PC-3 (cell line): ENCODE data around the gene ANK3. TPM values are rescaled to one million over a fixed set of nuclear protein-coding genes. Genes with fewer than 3 reads are reported as not detected.

Experiments used
- ATAC-seq: fragments of 200-7000 bp; cut with Tn5 transposase; 2 replicates; pipeline ENCODE4 v1.9.1; 2020; ENCODE audit warnings: mild to moderate bottlenecking, moderate library complexity
- BruUV-seq: library from RNA; stranded (reverse); fragments of 400-500 nt; replicated peaks from 2 replicates; lab custom pipeline; 2021; lab: Mats Ljungman, UMichigan
- CTCF ChIA-PET: fragments of 300-600 bp; sonication (Branson Sonifier 250); formaldehyde crosslinking; loops from one replicate; lab custom pipeline; 2022; ENCODE audit warnings: antibody characterized with exemption; lab: Charles Lee
- POLR2A ChIA-PET: fragments of 300-600 bp; sonication (Branson Sonifier 250); formaldehyde crosslinking; loops from one replicate; lab custom pipeline; 2022; ENCODE audit warnings: antibody characterized with exemption; ENCODE audit not compliant: unreplicated experiment; lab: Charles Lee
- DNase-seq: peaks from one replicate; pipeline ENCODE4 v3.0.0-alpha.2; 2015
- H2AFZ ChIP-seq: fragments of 300-600 bp; sonication (generic); 2 replicates; pipeline ENCODE4 v1.6.0; 2016; ENCODE audit warnings: antibody characterized with exemption, low read length
- H3F3A ChIP-seq: fragments of 300-600 bp; sonication (generic); one replicate; pipeline ENCODE4 v1.6.0; 2017; ENCODE audit warnings: antibody characterized with exemption, low read length, control low read depth, mild to moderate bottlenecking; ENCODE audit not compliant: unreplicated experiment
- H3K27ac ChIP-seq: fragments of 300-600 bp; sonication (generic); 2 replicates; pipeline ENCODE4 v1.5.1; 2016; ENCODE audit warnings: mild to moderate bottlenecking, low read length
- H3K27me3 ChIP-seq: fragments of 300-600 bp; sonication (generic); 2 replicates; pipeline ENCODE4 v1.6.1; 2016; ENCODE audit warnings: low read length, mixed read lengths
- H3K36me3 ChIP-seq: fragments of 300-600 bp; sonication (generic); 2 replicates; pipeline ENCODE4 v1.6.1; 2016; ENCODE audit warnings: low read depth, mixed run types, low read length, mixed read lengths
- H3K4me1 ChIP-seq: fragments of 300-600 bp; sonication (generic); 2 replicates; pipeline ENCODE4 v1.5.1; 2016; ENCODE audit warnings: low read length; ENCODE audit not compliant: insufficient read depth
- H3K4me2 ChIP-seq: fragments of 300-600 bp; sonication (generic); 2 replicates; pipeline ENCODE4 v1.6.0; 2016; ENCODE audit warnings: low read length
- H3K4me3 ChIP-seq: fragments of 300-600 bp; sonication (generic); 2 replicates; pipeline ENCODE4 v1.5.1; 2016; ENCODE audit warnings: mild to moderate bottlenecking, low read length, mixed read lengths
- H3K79me2 ChIP-seq: fragments of 300-600 bp; sonication (generic); 2 replicates; pipeline ENCODE4 v1.6.1; 2017; ENCODE audit warnings: low read length, mixed read lengths
- H3K9ac ChIP-seq: fragments of 300-600 bp; sonication (generic); 2 replicates; pipeline ENCODE4 v1.6.0; 2016; ENCODE audit warnings: mild to moderate bottlenecking, low read length
- H3K9me2 ChIP-seq: fragments of 300-600 bp; sonication (generic); replicated peaks from 2 replicates; pipeline ENCODE4 v1.6.1; 2016; ENCODE audit warnings: mixed run types, low read length, mixed read lengths
- H3K9me3 ChIP-seq: fragments of 300-600 bp; sonication (generic); 2 replicates; pipeline ENCODE4 v1.6.1; 2016; ENCODE audit warnings: low read length, mixed read lengths
- H4K20me1 ChIP-seq: fragments of 300-600 bp; sonication (generic); 2 replicates; pipeline ENCODE4 v1.6.1; 2016; ENCODE audit warnings: low read length, mixed read lengths
- EZH2 ChIP-seq: fragments of 300-600 bp; sonication (generic); IDR thresholded peaks from one replicate; pipeline ENCODE4 v1.6.1; 2017; ENCODE audit warnings: antibody characterized with exemption, mild to moderate bottlenecking, low read length; ENCODE audit not compliant: unreplicated experiment
- EZH2phosphoT487 ChIP-seq: fragments of 300-600 bp; sonication (generic); IDR thresholded peaks from 2 replicates; pipeline ENCODE4 v1.6.1; 2018; ENCODE audit warnings: mild to moderate bottlenecking, antibody characterized with exemption, low read length, borderline replicate concordance
- intact Hi-C: fragments of 100-400 bp; cut with micrococcal nuclease; formaldehyde crosslinking; loops from 2 replicates; pipeline ENCODE4 v1.9.0; 2023
- total RNA-seq: library from RNA; depleted of rRNA; stranded (reverse); fragments of >200 nt; gene quantifications from 2 replicates; pipeline ENCODE4 v1.2.3, GENCODE V29; 2014
- TF ChIP-seq, protein P1 (sequence below): fragments of 300-600 bp; sonication (generic); conservative IDR thresholded peaks from 2 replicates; pipeline ENCODE4 v1.5.1; 2017; ENCODE audit warnings: antibody characterized with exemption, low read depth, mild to moderate bottlenecking, low read length

Gene ANK3
- total RNA-seq, 1 experiment from 2014 or later: 29.5 TPM

DNA sequence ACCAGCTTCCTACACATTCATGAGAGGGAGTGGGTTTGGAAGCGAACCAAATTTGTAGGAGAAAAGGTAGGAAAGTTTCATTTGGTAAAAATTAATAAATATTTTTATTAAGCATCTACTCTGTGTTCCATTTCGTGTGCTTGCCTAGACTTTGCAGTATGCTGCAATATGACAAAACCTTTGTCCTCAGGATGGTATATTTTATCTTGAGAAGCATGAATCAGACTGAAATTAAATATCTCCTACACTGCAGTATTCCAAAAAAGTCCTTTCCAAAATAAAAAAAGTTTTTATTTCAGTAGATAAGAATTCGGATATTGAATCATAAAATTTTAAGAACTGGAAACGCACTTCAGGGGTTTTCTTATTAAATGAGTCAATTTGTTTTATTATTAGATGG is 47.7 kb downstream of the ANK3 start:
- Histone ChIP-seq H2AFZ (no peak overlapping the region), H3K27me3 (no peaks in the 10 kb centered on the region), H3K4me2 (no peak overlapping the region), H3K4me3 (no peak overlapping the region), H3K4me1 (peaks cover 18% of the 10 kb centered on the region), H3K9me3 (no peaks in the 10 kb centered on the region), H3K36me3 (no peaks in the 10 kb centered on the region), H3F3A (no peaks in the 10 kb centered on the region), H3K79me2 (no peaks in the 10 kb centered on the region), H4K20me1 (no peaks in the 10 kb centered on the region), H3K9me2 (no peaks in the 10 kb centered on the region), H3K9ac (no peak overlapping the region), H3K27ac (no peak overlapping the region)
- DNase-seq (no peak), ATAC-seq (peak; percentile 39)
- no TSS peak for BruUV-seq
- intact Hi-C loops: loop anchor here (1.0 to 2.0 kb wide), 4 partner anchors 43 to 93 kb away; no protein-coding TSS in a partner anchor
- TF ChIP-seq EZH2phosphoT487 (no peak), EZH2 (no peak)
- TF ChIP-seq, protein P1, sequence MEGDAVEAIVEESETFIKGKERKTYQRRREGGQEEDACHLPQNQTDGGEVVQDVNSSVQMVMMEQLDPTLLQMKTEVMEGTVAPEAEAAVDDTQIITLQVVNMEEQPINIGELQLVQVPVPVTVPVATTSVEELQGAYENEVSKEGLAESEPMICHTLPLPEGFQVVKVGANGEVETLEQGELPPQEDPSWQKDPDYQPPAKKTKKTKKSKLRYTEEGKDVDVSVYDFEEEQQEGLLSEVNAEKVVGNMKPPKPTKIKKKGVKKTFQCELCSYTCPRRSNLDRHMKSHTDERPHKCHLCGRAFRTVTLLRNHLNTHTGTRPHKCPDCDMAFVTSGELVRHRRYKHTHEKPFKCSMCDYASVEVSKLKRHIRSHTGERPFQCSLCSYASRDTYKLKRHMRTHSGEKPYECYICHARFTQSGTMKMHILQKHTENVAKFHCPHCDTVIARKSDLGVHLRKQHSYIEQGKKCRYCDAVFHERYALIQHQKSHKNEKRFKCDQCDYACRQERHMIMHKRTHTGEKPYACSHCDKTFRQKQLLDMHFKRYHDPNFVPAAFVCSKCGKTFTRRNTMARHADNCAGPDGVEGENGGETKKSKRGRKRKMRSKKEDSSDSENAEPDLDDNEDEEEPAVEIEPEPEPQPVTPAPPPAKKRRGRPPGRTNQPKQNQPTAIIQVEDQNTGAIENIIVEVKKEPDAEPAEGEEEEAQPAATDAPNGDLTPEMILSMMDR: no peak
- CTCF ChIA-PET: no interaction called here
- POLR2A ChIA-PET: no interaction called here

DNA sequence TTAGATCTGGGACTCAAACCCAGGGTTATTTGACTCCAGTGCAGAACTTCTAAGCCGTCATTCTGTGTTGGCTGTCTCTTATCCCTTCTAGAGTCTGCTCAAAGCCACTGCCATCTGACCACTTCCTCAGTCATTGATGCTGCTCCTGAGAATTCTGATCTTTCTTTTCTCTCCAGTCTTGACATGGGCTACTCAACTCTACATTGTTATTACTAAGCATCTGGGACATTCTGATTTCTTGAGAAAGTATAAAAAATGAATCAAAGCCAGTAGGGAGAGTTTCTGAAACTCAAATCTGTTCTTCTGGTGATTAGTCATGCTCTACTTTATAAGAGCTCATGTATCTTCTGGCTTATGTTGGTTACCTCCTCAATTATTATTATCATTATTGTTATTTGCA is 48.7 kb downstream of the ANK3 start:
- BruUV-seq: no TSS peak
- DNase-seq (no peak), ATAC-seq (no peak)
- Histone ChIP-seq H3K4me3 (no peak overlapping the region), H3K27me3 (no peaks in the 10 kb centered on the region), H2AFZ (no peak overlapping the region), H3K27ac (no peak overlapping the region), H3K79me2 (no peaks in the 10 kb centered on the region), H3K4me2 (no peak overlapping the region), H3K36me3 (no peaks in the 10 kb centered on the region), H4K20me1 (no peaks in the 10 kb centered on the region), H3F3A (no peaks in the 10 kb centered on the region), H3K9me2 (no peaks in the 10 kb centered on the region), H3K9ac (no peak overlapping the region), H3K9me3 (no peaks in the 10 kb centered on the region), H3K4me1 (peaks cover 18% of the 10 kb centered on the region)
- TF ChIP-seq, protein P1: no peak
- TF ChIP-seq EZH2: no peak
- no peak for TF ChIP-seq EZH2phosphoT487
- intact Hi-C loops: no loop called here
- ChIA-PET POLR2A (no interaction called here), CTCF (interaction anchor here (0.5 kb wide), 1 partner anchor 106 kb away, joined by 6 read pairs; no protein-coding TSS in a partner anchor)

DNA sequence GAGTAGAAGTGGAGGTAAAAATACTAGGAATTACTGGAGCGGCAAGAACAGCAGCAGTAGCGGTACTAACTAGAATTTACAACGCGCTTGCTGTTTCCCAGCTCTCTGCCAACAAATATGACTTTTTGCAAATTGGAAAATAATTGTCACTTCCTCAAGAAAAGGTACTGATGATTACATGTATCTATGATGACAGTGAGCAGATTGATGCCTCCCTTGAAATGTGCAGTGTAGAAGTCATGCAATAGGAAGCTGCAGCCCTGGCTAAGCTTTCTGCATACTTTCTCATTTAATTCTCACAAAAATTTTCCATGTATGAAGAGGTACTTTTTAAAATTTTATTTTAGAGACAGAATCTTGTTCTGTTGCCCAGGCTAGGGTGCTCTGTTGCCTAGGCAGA is 49.9 kb downstream of the ANK3 start:
- no peaks in the 10 kb centered on the region for H4K20me1 ChIP-seq
- POLR2A ChIA-PET: no interaction called here
- no peaks in the 10 kb centered on the region for H3F3A ChIP-seq
- CTCF ChIA-PET: no interaction called here
- ATAC-seq (no peak), DNase-seq (no peak)
- no peaks in the 10 kb centered on the region for H3K79me2 ChIP-seq
- no peaks in the 10 kb centered on the region for H3K9me3 ChIP-seq
- no TSS peak for BruUV-seq
- no peak overlapping the region for H3K9ac ChIP-seq
- H3K9me2 ChIP-seq: no peaks in the 10 kb centered on the region
- H2AFZ ChIP-seq: no peak overlapping the region
- TF ChIP-seq EZH2 (no peak), EZH2phosphoT487 (no peak)
- TF ChIP-seq, protein P1: no peak
- H3K27me3 ChIP-seq: no peaks in the 10 kb centered on the region
- intact Hi-C loops: no loop called here
- no peak overlapping the region for H3K4me2 ChIP-seq
- H3K36me3 ChIP-seq: no peaks in the 10 kb centered on the region
- peaks cover 18% of the 10 kb centered on the region for H3K4me1 ChIP-seq
- H3K27ac ChIP-seq: no peak overlapping the region
- H3K4me3 ChIP-seq: no peak overlapping the region
